ENCODE data around the gene SLCO3A1.
"Not testable (repeated sequence)": the region's sequence is repeated elsewhere in the genome, so short reads cannot be mapped to it uniquely, and the experiment has no call there.

The SLCO3A1 gene

GRCh38 chr15:91940496-91941381 is 87.2 kb downstream of the SLCO3A1 start:
- no peak for DNase-seq (ENCODE audit: low read depth)

- DNase-seq (ENCODE audit: low read depth): no peak
Measured at GRCh38 chr15:91941871-91942658, 88.6 kb downstream of the SLCO3A1 start.

- peak; percentile 11 for DNase-seq (ENCODE audit: low read depth)
Measured at GRCh38 chr15:91942720-91943394, 89.3 kb downstream of the SLCO3A1 start.

GRCh38 chr15:91944331-91944730 is 90.8 kb downstream of the SLCO3A1 start:
- no peak for DNase-seq (ENCODE audit: low read depth)

- no peak for DNase-seq (ENCODE audit: low read depth)
Measured at GRCh38 chr15:91945385-91945784, 91.9 kb downstream of the SLCO3A1 start.

- DNase-seq (ENCODE audit: low read depth): no peak
Measured at GRCh38 chr15:91946075-91946474, 92.6 kb downstream of the SLCO3A1 start.

- no peak for DNase-seq (ENCODE audit: low read depth)
Measured at GRCh38 chr15:91946581-91947292, 93.2 kb downstream of the SLCO3A1 start.

- DNase-seq (ENCODE audit: low read depth): no peak
Measured at GRCh38 chr15:91947293-91947679, 93.8 kb downstream of the SLCO3A1 start.

- no peak for DNase-seq (ENCODE audit: low read depth)
Measured at GRCh38 chr15:91947683-91948608, 94.4 kb downstream of the SLCO3A1 start.

- DNase-seq (ENCODE audit: low read depth): no peak
Measured at GRCh38 chr15:91949361-91949760, 95.9 kb downstream of the SLCO3A1 start.

GRCh38 chr15:91950054-91950453 is 96.5 kb downstream of the SLCO3A1 start:
- DNase-seq (ENCODE audit: low read depth): no peak

GRCh38 chr15:91950631-91951329 is 97.3 kb downstream of the SLCO3A1 start:
- DNase-seq (ENCODE audit: low read depth): no peak

- no peak for DNase-seq (ENCODE audit: low read depth)
Measured at GRCh38 chr15:91952216-91952615, 98.7 kb downstream of the SLCO3A1 start.

- no peak for DNase-seq (ENCODE audit: low read depth)
Measured at GRCh38 chr15:91953432-91953831, 99.9 kb downstream of the SLCO3A1 start.

GRCh38 chr15:91954292-91954691 is 100.8 kb downstream of the SLCO3A1 start:
- no peak for DNase-seq (ENCODE audit: low read depth)

GRCh38 chr15:91956026-91956723 is 102.7 kb downstream of the SLCO3A1 start:
- no peak for DNase-seq (ENCODE audit: low read depth)

GRCh38 chr15:91961357-91961756 is 107.8 kb downstream of the SLCO3A1 start:
- DNase-seq (ENCODE audit: low read depth): no peak

- DNase-seq (ENCODE audit: low read depth): not testable (repeated sequence)
Measured at GRCh38 chr15:91963747-91964146, 110.2 kb downstream of the SLCO3A1 start.

GRCh38 chr15:91965501-91966193 is 112.1 kb downstream of the SLCO3A1 start:
- DNase-seq (ENCODE audit: low read depth): no peak
